HUES6 (cell line): ENCODE data around the gene CD46.

Experiments used
- H3K27ac ChIP-seq: 2 replicates; pipeline ENCODE4 v1.7.0; 2013; ENCODE audit warnings: low read depth, mild to moderate bottlenecking, low read length, inconsistent platforms
- H3K27me3 ChIP-seq: 2 replicates; pipeline ENCODE4 v1.6.1; 2013; ENCODE audit warnings: low read length; ENCODE audit not compliant: control insufficient read depth, insufficient read depth
- H3K36me3 ChIP-seq: 2 replicates; pipeline ENCODE4 v1.6.1; 2013; ENCODE audit warnings: low read length; ENCODE audit not compliant: control insufficient read depth, insufficient read depth
- H3K4me1 ChIP-seq: 2 replicates; pipeline ENCODE4 v1.6.1; 2013; ENCODE audit warnings: low read length; ENCODE audit not compliant: control insufficient read depth, insufficient read depth
- H3K4me3 ChIP-seq: 2 replicates; pipeline ENCODE4 v1.5.1; 2013; ENCODE audit warnings: low read depth, low read length
- H3K9ac ChIP-seq: one replicate; pipeline ENCODE4 v1.6.1; 2013; ENCODE audit warnings: mild to moderate bottlenecking, low read length
- H3K9me3 ChIP-seq: 2 replicates; pipeline ENCODE4 v1.6.1; 2013; ENCODE audit warnings: low read depth, low read length; ENCODE audit not compliant: control insufficient read depth, insufficient read depth

The CD46 gene

DNA sequence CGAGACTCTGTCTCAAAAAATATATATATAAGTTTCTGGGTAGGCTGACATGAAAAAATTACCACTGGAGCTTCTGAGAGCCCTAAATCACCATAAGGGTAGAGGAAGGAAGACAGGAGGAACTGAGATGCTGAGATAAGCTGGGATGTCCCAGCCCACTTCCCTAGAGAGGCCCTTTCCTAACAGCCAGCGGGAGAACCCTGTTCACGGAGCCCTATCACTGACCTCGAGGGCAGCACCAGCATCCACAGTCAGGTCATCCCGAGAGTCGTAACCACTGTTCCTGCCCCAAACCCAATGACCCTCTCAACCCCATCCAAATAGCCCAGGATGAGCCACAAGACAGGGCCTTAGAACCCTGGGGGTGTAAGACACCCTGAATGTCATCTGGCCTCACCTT, 81.5 kb downstream of the CD46 start:
- Histone ChIP-seq H3K36me3 (no peaks in the 10 kb centered on the region), H3K4me1 (no peaks in the 10 kb centered on the region), H3K27ac (no peak overlapping the region), H3K27me3 (no peaks in the 10 kb centered on the region), H3K9ac (no peak overlapping the region), H3K9me3 (no peaks in the 10 kb centered on the region), H3K4me3 (no peak overlapping the region)

DNA sequence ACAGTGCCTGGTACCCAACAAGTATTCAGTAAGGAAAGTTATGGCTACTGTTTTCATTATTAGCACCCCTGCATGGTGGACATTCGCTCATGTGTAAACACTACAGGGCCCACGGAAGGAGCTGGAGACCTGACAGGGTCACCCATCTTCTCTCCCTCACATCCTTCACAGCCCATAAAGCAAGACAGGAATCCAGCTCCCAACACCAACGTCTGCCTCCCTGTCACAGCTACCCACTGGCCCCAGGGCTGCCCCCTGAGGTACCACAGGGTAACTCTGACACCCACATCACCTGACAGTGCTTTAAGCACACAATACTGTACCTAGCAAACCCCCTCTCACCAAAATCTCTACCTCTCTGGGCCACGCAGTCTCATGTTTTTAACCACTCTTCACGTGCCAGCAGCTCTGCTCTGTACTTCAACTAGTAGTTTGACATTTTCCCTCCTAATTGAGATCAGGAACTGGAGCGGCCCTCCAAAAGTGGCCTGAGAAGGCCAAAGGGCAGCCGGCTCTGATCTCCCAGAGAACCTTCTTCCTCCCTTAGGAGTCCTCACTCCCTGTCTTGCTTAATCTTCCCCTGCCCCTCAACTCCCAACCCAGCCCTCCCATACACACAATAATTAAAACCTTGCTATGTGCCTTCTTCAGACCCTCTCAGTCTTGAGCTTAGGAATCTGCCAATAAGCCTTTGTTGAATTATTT, 82.3 kb downstream of the CD46 start:
- H3K4me1 ChIP-seq: no peaks in the 10 kb centered on the region
- no peak overlapping the region for H3K4me3 ChIP-seq
- H3K36me3 ChIP-seq: no peaks in the 10 kb centered on the region
- H3K27me3 ChIP-seq: no peaks in the 10 kb centered on the region
- no peak overlapping the region for H3K9ac ChIP-seq
- H3K9me3 ChIP-seq: no peaks in the 10 kb centered on the region
- H3K27ac ChIP-seq: no peak overlapping the region

DNA sequence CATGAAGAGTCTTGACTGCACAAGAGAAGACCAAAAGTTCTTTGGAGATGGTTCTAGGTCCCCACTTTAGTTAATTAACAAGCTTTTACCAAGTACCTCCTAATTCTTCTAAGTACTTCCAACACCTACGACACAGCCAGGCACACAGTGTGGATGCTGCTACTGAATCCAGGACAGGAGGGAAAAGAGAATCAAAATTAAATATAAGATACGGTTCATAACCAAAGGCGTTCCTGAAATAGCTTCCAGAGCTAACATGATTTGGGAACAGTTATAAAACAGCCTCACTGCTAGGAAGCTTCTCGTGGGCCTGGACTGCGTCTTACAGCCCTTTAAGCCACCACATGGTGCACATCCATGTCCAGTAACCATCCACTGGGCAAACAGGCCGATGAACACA, 84.1 kb downstream of the CD46 start:
- no peaks in the 10 kb centered on the region for H3K9me3 ChIP-seq
- H3K9ac ChIP-seq: no peak overlapping the region
- no peak overlapping the region for H3K4me3 ChIP-seq
- no peaks in the 10 kb centered on the region for H3K27me3 ChIP-seq
- H3K27ac ChIP-seq: no peak overlapping the region
- no peaks in the 10 kb centered on the region for H3K4me1 ChIP-seq
- no peaks in the 10 kb centered on the region for H3K36me3 ChIP-seq

DNA sequence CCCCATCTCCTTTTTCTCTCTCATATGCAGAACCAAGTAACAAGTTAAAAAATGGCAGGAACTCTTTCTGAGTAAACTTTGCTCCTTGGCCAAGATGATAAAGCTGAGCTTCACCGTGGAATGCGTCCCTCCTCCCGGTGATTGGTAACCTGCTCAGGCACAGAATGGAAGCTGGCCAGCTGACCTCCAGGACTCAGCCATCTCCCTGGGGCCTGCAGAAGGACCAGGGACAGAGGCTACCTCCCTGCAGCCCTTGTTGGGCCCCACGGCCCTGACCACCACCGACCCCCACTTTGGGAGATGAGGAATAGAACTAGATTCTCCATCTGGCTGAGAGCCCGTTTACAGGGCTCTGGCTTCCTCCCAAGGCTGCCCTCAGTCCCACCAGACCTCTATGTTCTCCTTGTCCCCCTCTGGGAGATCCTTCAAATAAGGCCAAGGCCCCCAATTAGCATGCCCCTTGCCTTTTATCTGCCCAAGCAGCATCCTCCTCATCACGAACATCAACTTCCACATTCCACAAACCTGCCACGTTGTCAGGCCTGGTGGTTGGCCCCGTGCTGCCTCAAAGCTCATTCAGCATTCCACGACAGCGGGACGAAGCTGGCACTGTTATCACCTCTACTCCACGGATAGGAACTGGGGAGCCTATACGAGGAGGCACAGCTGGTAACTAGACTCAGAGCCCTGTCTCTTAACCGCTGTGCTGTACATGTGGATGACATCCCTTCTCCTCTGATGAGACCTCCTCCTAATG, 84.9 kb downstream of the CD46 start:
- no peaks in the 10 kb centered on the region for H3K27me3 ChIP-seq
- H3K9ac ChIP-seq: no peak overlapping the region
- no peak overlapping the region for H3K4me3 ChIP-seq
- H3K36me3 ChIP-seq: no peaks in the 10 kb centered on the region
- no peaks in the 10 kb centered on the region for H3K9me3 ChIP-seq
- H3K27ac ChIP-seq: no peak overlapping the region
- H3K4me1 ChIP-seq: no peaks in the 10 kb centered on the region

DNA sequence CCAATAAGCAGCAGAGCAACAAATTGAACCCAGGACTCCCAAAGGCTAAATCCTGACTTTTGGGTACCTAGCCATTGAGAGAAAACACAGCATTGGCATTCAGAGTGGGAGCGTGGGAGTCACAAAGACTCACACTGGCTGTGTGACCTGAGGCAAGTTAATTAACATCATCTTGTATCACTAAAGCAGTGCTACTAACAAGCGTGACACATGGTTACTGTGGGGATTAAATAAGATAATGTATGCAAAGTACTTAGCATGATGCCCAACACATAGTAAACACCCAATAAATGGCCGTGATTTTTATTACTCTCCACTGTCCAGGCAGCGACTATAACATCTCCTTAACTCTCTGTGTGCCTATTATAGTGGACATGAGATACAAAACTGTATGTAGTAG, 85.8 kb downstream of the CD46 start:
- no peak overlapping the region for H3K4me3 ChIP-seq
- no peaks in the 10 kb centered on the region for H3K36me3 ChIP-seq
- no peak overlapping the region for H3K27ac ChIP-seq
- H3K9ac ChIP-seq: no peak overlapping the region
- no peaks in the 10 kb centered on the region for H3K9me3 ChIP-seq
- H3K4me1 ChIP-seq: no peaks in the 10 kb centered on the region
- no peaks in the 10 kb centered on the region for H3K27me3 ChIP-seq

DNA sequence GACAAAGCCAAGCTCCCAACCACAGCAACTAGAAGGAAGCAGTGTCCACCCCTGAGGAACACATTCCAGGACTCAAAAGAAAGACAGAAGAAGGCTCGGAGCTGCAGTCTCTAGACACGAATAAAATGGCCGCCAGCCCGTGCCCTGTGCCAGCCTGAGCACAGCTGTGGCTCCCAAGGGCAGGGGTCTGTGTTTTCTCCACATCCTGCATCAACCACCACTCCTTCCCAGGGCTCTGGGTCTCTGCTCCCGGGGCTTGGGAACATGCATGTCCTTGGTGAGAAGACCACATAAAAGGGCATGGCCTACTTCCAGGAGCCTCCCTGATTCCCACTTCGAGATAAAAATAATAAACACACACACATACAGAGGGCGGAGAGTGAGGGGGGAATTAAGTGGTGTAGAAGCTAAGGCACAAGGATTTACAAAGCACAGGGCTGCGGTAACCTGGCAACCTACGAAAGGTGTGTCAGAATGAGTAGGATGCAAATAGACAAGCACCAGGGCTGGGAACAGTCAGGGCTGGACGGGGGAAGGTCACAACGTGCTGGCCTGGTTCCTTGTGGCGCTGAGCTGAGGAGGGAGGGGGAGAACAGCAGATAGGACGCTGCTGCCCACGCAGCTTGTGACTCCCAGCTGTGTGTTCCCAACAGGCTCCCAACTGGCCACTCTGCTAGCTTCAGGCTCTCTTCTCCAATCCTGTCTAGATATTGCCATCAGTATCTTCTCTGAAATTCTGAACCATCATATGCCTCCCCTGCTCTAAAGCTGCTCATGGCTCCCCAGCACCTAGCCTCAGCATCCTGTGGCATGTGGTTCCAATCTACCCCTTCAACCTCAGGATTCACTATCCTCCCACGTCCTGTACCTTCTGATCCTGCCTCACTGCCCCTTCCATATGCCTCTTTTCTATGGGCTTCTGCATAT, 86.6 kb downstream of the CD46 start:
- Histone ChIP-seq H3K9me3 (no peaks in the 10 kb centered on the region), H3K9ac (no peak overlapping the region), H3K4me1 (no peaks in the 10 kb centered on the region), H3K27me3 (no peaks in the 10 kb centered on the region), H3K27ac (no peak overlapping the region), H3K4me3 (no peak overlapping the region), H3K36me3 (no peaks in the 10 kb centered on the region)

DNA sequence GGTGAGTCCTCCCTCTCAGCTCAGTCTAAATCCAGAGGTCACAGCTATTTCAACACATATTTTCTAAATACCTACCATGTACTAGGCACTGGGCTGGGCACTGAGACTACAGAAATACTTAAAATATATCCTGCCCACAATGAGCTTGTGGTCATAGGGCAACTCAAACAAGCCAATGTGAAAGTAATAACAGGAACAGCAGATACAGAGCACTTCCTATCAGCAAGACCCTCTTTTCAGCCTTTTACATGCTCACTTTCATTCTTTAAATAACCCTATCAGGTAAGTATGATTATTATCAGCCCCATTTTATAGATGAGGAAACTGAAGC, 87.2 kb downstream of the CD46 start:
- H3K9ac ChIP-seq: no peak overlapping the region
- H3K27me3 ChIP-seq: no peaks in the 10 kb centered on the region
- H3K4me3 ChIP-seq: no peak overlapping the region
- H3K4me1 ChIP-seq: no peaks in the 10 kb centered on the region
- no peaks in the 10 kb centered on the region for H3K9me3 ChIP-seq
- no peaks in the 10 kb centered on the region for H3K36me3 ChIP-seq
- H3K27ac ChIP-seq: no peak overlapping the region

DNA sequence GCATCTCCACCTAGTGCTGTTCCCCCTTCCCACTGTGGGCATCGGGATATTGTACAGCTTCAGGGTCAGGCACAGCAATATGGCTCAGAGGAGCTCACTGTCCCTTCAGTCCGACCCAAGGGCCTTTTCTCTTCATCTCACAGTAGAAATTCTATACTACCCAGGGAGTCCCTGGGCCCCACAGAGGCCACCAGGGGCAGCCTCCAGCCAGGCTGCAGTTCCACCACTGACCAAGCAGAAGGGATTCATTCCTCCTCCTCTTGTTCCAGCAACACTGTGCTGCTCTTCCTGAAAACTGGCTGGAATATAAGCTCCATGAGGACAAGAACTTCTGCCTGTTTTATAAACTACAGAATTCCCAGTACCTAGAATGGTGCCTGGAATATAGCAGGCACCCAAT, 88.5 kb downstream of the CD46 start:
- Histone ChIP-seq H3K9ac (no peak overlapping the region), H3K4me1 (no peaks in the 10 kb centered on the region), H3K4me3 (no peak overlapping the region), H3K36me3 (no peaks in the 10 kb centered on the region), H3K9me3 (no peaks in the 10 kb centered on the region), H3K27me3 (no peaks in the 10 kb centered on the region), H3K27ac (no peak overlapping the region)

DNA sequence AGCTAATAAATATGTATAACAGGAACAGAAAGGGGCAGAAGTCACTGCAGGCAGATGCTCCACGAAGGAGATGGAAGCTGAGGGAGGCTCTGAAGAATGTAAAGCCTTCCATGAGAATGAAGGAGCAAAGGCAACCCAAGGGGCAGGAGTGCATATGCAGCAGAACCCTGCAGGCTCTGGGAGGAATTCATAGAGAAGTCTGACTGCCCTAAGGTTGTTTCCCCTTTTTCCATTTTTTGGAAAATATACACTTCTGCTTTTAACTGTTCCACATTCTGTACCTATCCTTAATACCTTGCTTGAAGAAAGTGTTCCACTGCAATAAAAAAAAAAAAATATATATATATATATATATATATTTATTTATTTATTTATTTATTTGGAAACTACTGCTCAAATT, 89.4 kb downstream of the CD46 start:
- H3K4me1 ChIP-seq: no peaks in the 10 kb centered on the region
- H3K27me3 ChIP-seq: no peaks in the 10 kb centered on the region
- no peaks in the 10 kb centered on the region for H3K9me3 ChIP-seq
- H3K36me3 ChIP-seq: no peaks in the 10 kb centered on the region
- H3K4me3 ChIP-seq: no peak overlapping the region
- H3K27ac ChIP-seq: no peak overlapping the region
- no peak overlapping the region for H3K9ac ChIP-seq

DNA sequence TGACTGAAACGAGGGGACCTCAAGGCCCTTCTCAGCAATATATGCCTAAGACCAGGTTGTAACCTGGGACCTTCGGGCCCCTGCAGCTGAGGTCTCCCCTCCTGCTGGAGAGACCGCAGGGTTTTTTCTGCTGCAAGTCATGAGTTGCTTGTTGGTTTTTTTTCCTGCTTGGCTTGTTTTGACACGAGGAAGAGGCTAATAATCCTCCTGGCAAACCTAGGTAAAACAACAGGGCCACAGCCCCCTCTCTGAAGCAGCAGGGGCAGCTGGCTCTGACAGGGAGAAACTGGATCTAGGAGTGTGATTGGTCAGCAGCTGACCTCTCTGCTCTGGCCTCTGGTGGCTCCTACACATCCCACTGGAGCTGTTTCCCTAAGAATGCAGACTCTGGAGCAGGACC, 90.0 kb downstream of the CD46 start:
- H3K4me3 ChIP-seq: no peak overlapping the region
- H3K4me1 ChIP-seq: no peaks in the 10 kb centered on the region
- no peak overlapping the region for H3K9ac ChIP-seq
- no peaks in the 10 kb centered on the region for H3K9me3 ChIP-seq
- no peaks in the 10 kb centered on the region for H3K36me3 ChIP-seq
- no peak overlapping the region for H3K27ac ChIP-seq
- no peaks in the 10 kb centered on the region for H3K27me3 ChIP-seq

DNA sequence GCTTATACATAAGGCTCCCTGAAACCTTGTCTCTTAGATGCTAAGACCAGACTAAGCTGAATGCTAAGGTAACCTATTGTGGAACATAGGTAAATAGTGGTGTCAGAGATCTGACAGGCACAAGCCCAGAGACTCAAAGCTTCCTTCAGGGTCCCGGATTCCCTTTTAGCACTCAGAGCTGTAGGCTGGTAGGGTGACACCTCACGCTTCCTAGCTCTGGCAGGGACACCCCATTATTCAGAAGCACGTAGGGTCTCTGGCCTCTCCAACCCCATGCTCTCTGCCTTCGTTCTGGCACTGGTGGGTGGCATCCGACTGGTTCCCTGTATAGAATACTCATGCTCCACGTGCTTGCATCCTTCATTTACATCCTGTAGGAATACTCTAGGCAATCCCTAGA, 90.7 kb downstream of the CD46 start:
- no peaks in the 10 kb centered on the region for H3K4me1 ChIP-seq
- no peaks in the 10 kb centered on the region for H3K27me3 ChIP-seq
- H3K9ac ChIP-seq: no peak overlapping the region
- no peak overlapping the region for H3K27ac ChIP-seq
- no peaks in the 10 kb centered on the region for H3K36me3 ChIP-seq
- no peaks in the 10 kb centered on the region for H3K9me3 ChIP-seq
- H3K4me3 ChIP-seq: no peak overlapping the region
